CD4-positive, alpha-beta T cell (primary cell): ENCODE data around the gene PMM2. TPM values are rescaled to one million over a fixed set of nuclear protein-coding genes. Genes with fewer than 3 reads are reported as not detected.

Experiments used
- ATAC-seq: fragments of 200-7000 bp; cut with Tn5 transposase; one replicate; pipeline ENCODE4 v1.10.0; 2022; ENCODE audit warnings: mild to moderate bottlenecking; ENCODE audit not compliant: poor library complexity
- CTCF ChIA-PET: fragments of 350-600 bp; sonication (Branson Sonifier 250); formaldehyde crosslinking; loops from one replicate; lab custom pipeline; 2021; ENCODE audit warnings: antibody characterized with exemption, inconsistent platforms; lab: Charles Lee
- POLR2A ChIA-PET: fragments of 350-600 bp; sonication (Branson Sonifier 250); formaldehyde crosslinking; loops from one replicate; lab custom pipeline; 2021; ENCODE audit warnings: antibody characterized with exemption, inconsistent platforms; lab: Charles Lee
- DNase-seq, 14 experiments: peaks; one replicate each; pipeline ENCODE4 v3.0.0-alpha.2; 2013 to 2020; ENCODE audit warnings: mixed read lengths in 2 of 14
- H3K27ac ChIP-seq, 2 donors: one replicate each; pipeline versions ENCODE4 v1.5.1 to v1.7.0; 2013; ENCODE audit warnings: low read length in 2 of 2, low read depth in 1 of 2, mild to moderate bottlenecking in 1 of 2
- H3K27me3 ChIP-seq, 2 experiments: 1 replicate in 1 of 2; 2 replicates in 1 of 2; pipeline versions ENCODE4 v1.6.1 to v1.7.0; 2013; ENCODE audit warnings: low read length in 2 of 2, control low read depth in 1 of 2, mild to moderate bottlenecking in 1 of 2, moderate library complexity in 1 of 2; ENCODE audit not compliant: insufficient read depth in 2 of 2, control insufficient read depth in 1 of 2
- H3K36me3 ChIP-seq: one replicate; pipeline ENCODE4 v1.6.1; 2013; ENCODE audit warnings: low read length, control low read depth; ENCODE audit not compliant: insufficient read depth
- H3K4me1 ChIP-seq: one replicate; pipeline ENCODE4 v1.6.1; 2013; ENCODE audit warnings: low read length, control low read depth; ENCODE audit not compliant: insufficient read depth
- H3K4me3 ChIP-seq: one replicate; pipeline ENCODE4 v1.5.1; 2013; ENCODE audit warnings: mild to moderate bottlenecking, low read length, moderate library complexity
- H3K9me3 ChIP-seq, 2 experiments: 1 replicate in 1 of 2; 2 replicates in 1 of 2; pipeline versions ENCODE4 v1.6.1 to v1.7.0; 2013; ENCODE audit warnings: low read length in 2 of 2, mild to moderate bottlenecking in 2 of 2, control low read depth in 1 of 2, moderate library complexity in 1 of 2; ENCODE audit not compliant: control insufficient read depth in 1 of 2, insufficient read depth in 1 of 2
- H3K27ac Mint-ChIP-seq: one replicate; pipeline ENCODE4 v1.8.0; 2020; ENCODE audit warnings: mixed read lengths
- H3K27me3 Mint-ChIP-seq: one replicate; pipeline ENCODE4 v1.8.0; 2021; ENCODE audit warnings: mixed read lengths
- H3K36me3 Mint-ChIP-seq: one replicate; pipeline ENCODE4 v1.8.0; 2021; ENCODE audit warnings: low read depth, mixed read lengths
- H3K4me1 Mint-ChIP-seq: one replicate; pipeline ENCODE4 v1.8.0; 2021; ENCODE audit warnings: low read depth, mixed read lengths
- H3K4me3 Mint-ChIP-seq: one replicate; pipeline ENCODE4 v1.8.0; 2020; ENCODE audit warnings: mild to moderate bottlenecking, mixed read lengths
- H3K9me3 Mint-ChIP-seq: one replicate; pipeline ENCODE4 v1.8.0; 2020; ENCODE audit warnings: mixed read lengths
- CTCF ChIP-seq: fragments of 200-600 bp; IDR thresholded peaks from one replicate; pipeline ENCODE4 v1.8.0; 2022; ENCODE audit warnings: antibody characterized with exemption, mild to moderate bottlenecking
- intact Hi-C, 2 experiments: fragments of 100-400 bp; cut with DNase I in 1 of 2; cut with micrococcal nuclease in 1 of 2; formaldehyde crosslinking; loops; one replicate each; pipeline versions ENCODE4 v1.15.1 to v1.9.0; 2023 to 2025; cut with DNase I, micrococcal nuclease
- total RNA-seq, 174 experiments: library from RNA in 2 of 174; stranded (reverse) in 2 of 174; gene quantifications; one replicate each; pipeline ENCODE4 v1.2.3 and lab custom pipeline; 2021 to 2026

PMM2 gene
- total RNA-seq, 2 experiments from 2014 or later, result 24.2 to 27.0 TPM

DNA sequence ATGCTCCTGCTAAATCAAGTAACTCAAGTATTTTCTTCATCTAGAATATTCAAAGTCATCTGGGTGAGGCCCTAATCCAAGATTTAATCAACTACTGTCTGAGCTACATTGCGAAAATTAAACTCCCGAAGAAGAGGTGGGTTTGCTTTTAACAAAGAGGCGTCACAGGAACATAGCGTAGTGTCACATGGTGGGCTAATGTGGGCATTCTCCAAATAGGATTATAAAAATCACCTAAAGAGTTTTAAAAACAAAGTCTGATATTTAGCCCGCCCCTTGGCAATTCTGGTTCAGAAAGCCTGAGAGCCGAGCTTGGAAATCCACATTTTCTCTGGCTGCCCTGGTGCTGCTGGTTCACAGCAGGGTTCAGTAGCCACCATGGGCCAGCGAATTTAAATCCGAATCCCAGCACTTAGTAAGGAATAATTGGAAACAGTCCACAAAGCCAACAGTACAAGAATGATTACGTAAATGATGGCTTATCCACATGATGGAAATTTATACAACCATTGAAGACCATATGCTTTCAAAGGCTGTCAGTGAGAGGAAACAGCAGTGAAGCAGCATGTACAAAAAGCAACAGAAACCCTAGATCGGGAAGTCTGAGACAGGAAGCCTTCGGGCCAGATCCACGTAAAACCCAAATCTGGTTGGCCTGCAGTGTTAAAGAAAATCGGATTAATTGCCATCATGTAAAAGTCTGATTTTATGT lies 8.8 kb downstream of the PMM2 start:
- H3K27ac ChIP-seq, result no peak overlapping the region
- no peaks in the 10 kb centered on the region for H3K27me3 ChIP-seq
- H3K4me1 ChIP-seq, result no peaks in the 10 kb centered on the region
- POLR2A ChIA-PET, result interaction anchor here (1.3 to 1.5 kb wide), 2 partner anchors 9 to 11 kb away, joined by 3 to 4 read pairs; partner anchors contain the start of gene TMEM186
- no peaks in the 10 kb centered on the region for H3K9me3 Mint-ChIP-seq
- H3K9me3 ChIP-seq, result no peaks in the 10 kb centered on the region
- H3K36me3 Mint-ChIP-seq, result peaks cover 91% of the 10 kb centered on the region
- peaks cover 92% of the 10 kb centered on the region for H3K36me3 ChIP-seq
- no peak overlapping the region for H3K4me3 Mint-ChIP-seq
- H3K27ac Mint-ChIP-seq, result no peak overlapping the region
- CTCF ChIA-PET, result no interaction called here
- TF ChIP-seq CTCF, result no peak
- no peaks in the 10 kb centered on the region for H3K27me3 Mint-ChIP-seq
- no peak for ATAC-seq
- H3K4me3 ChIP-seq, result no peak overlapping the region
- H3K4me1 Mint-ChIP-seq, result peaks cover 7% of the 10 kb centered on the region
- intact Hi-C loops, result no loop called here
- DNase-seq, result no peak

DNA sequence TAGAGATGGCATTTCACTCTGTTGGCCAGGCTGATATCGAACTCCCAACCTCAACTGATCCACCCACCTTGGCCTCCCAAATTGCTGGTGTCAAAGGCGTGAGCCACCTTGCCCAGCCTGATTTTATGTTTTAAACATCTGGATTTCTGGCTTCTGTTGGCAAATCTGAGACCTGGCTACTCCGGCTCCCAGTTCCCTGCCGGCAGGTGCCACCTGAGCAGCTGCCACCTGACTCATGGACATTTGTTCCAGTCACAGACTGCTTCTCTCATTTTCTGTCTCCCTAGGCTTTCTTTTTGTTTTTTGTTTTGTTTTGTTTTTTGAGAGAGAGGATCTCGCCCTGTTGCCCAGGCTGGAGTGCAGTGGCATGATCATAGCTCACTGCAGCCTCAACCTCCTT lies 9.6 kb downstream of the PMM2 start:
- intact Hi-C loops, result no loop called here
- peaks cover 92% of the 10 kb centered on the region for H3K36me3 ChIP-seq
- no peak overlapping the region for H3K4me3 ChIP-seq
- no peak for TF ChIP-seq CTCF
- DNase-seq (no peak), ATAC-seq (no peak)
- H3K9me3 ChIP-seq, result no peaks in the 10 kb centered on the region
- Mint-ChIP-seq H3K4me3 (no peak overlapping the region), H3K27ac (no peak overlapping the region), H3K9me3 (no peaks in the 10 kb centered on the region), H3K36me3 (peaks cover 91% of the 10 kb centered on the region), H3K27me3 (no peaks in the 10 kb centered on the region), H3K4me1 (peaks cover 7% of the 10 kb centered on the region)
- no peaks in the 10 kb centered on the region for H3K4me1 ChIP-seq
- POLR2A ChIA-PET, result no interaction called here
- CTCF ChIA-PET, result no interaction called here
- H3K27me3 ChIP-seq, result no peaks in the 10 kb centered on the region
- no peak overlapping the region for H3K27ac ChIP-seq

DNA sequence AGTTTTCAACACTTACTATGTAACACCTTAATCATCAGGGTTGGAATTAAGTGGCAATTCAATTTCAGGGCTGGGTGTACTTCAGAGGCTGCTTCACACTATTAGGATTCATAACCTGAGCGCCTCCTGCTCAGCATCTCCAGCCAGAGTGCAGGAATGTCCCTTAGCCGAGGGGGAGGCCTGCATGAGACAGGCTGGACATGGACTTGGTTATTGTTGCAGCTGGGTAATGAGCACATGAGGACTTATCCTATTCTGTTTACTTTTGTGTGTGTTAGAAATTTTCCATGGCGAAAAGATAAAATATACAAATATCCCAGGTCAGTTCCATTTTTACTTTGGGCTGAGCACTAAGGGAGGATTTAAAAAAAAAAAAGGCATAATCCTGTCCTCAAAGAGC lies 10.4 kb downstream of the PMM2 start:
- Histone ChIP-seq H3K4me3 (no peak overlapping the region), H3K36me3 (peaks cover 92% of the 10 kb centered on the region), H3K27me3 (no peaks in the 10 kb centered on the region), H3K27ac (no peak overlapping the region), H3K9me3 (no peaks in the 10 kb centered on the region), H3K4me1 (no peaks in the 10 kb centered on the region)
- intact Hi-C loops, result no loop called here
- Mint-ChIP-seq H3K27ac (no peak overlapping the region), H3K9me3 (no peaks in the 10 kb centered on the region), H3K4me3 (no peak overlapping the region), H3K27me3 (no peaks in the 10 kb centered on the region), H3K4me1 (peaks cover 4% of the 10 kb centered on the region), H3K36me3 (peaks cover 91% of the 10 kb centered on the region)
- ChIA-PET POLR2A (no interaction called here), CTCF (no interaction called here)
- DNase-seq (no peak), ATAC-seq (no peak)
- no peak for TF ChIP-seq CTCF
